Keratinocyte (primary cell): ENCODE measurements around the gene GIPC3. TPM values are rescaled to one million over a fixed set of nuclear protein-coding genes. Genes with fewer than 3 reads are reported as not detected.

Source experiments
- DNase-seq: peaks from one replicate; pipeline ENCODE4 v3.0.0-alpha.2; 2011; ENCODE audit warnings: low read depth, missing footprints, low spot score
- FAIRE-seq: peaks from 2 replicates; lab custom pipeline; 2011; peaks lifted over from hg19 to GRCh38; lab: Jason Lieb, UNC
- H2AFZ ChIP-seq: 2 replicates; pipeline ENCODE4 v1.6.0; 2012; ENCODE audit warnings: low read length, control low read depth, inconsistent platforms; ENCODE audit not compliant: control insufficient read depth
- H3K27ac ChIP-seq: 2 replicates; pipeline ENCODE4 v1.5.1; 2011; ENCODE audit warnings: low read length; ENCODE audit not compliant: control insufficient read depth, insufficient read depth
- H3K27me3 ChIP-seq: 3 replicates; pipeline ENCODE4 v1.6.0; 2011; ENCODE audit warnings: low read length; ENCODE audit not compliant: control insufficient read depth, insufficient read depth; ENCODE audit errors: extremely low read depth
- H3K36me3 ChIP-seq, 2 experiments: 2 replicates in 1 of 2; 3 replicates in 1 of 2; pipeline ENCODE4 v1.5.1; 2011; ENCODE audit warnings: low read length in 2 of 2, mild to moderate bottlenecking in 1 of 2; ENCODE audit not compliant: control insufficient read depth in 2 of 2, insufficient read depth in 2 of 2; ENCODE audit errors: extremely low read depth in 1 of 2
- H3K4me1 ChIP-seq: 3 replicates; pipeline ENCODE4 v1.5.1; 2011; ENCODE audit warnings: low read length; ENCODE audit not compliant: control insufficient read depth, insufficient read depth; ENCODE audit errors: extremely low read depth
- H3K4me2 ChIP-seq: 3 replicates; pipeline ENCODE4 v1.6.0; 2011; ENCODE audit warnings: low read depth, low read length; ENCODE audit not compliant: control insufficient read depth, insufficient read depth; ENCODE audit errors: extremely low read depth
- H3K4me3 ChIP-seq, 3 experiments: fragments of 200-600 bp in 1 of 3; sonication (generic) in 1 of 3; 2 replicates in 2 of 3; 3 replicates in 1 of 3; pipeline ENCODE4 v1.5.1; 2011 to 2016; ENCODE audit warnings: low read length in 3 of 3, mild to moderate bottlenecking in 3 of 3, control low read depth in 2 of 3, inconsistent platforms in 1 of 3, low read depth in 1 of 3, mixed read lengths in 1 of 3, mixed run types in 1 of 3, moderate library complexity in 1 of 3; ENCODE audit not compliant: control insufficient read depth in 2 of 3, insufficient read depth in 2 of 3; ENCODE audit errors: extremely low read depth in 1 of 3
- H3K79me2 ChIP-seq: 2 replicates; pipeline ENCODE4 v1.6.0; 2012; ENCODE audit warnings: low read length; ENCODE audit not compliant: control insufficient read depth, insufficient read depth
- H3K9ac ChIP-seq: 3 replicates; pipeline ENCODE4 v1.6.0; 2011; ENCODE audit warnings: low read length; ENCODE audit not compliant: control insufficient read depth, insufficient read depth; ENCODE audit errors: extremely low read depth
- H3K9me1 ChIP-seq: 3 replicates; pipeline ENCODE4 v1.6.0; 2011; ENCODE audit warnings: low read length; ENCODE audit not compliant: control insufficient read depth, insufficient read depth; ENCODE audit errors: extremely low read depth
- H3K9me3 ChIP-seq: 2 replicates; pipeline ENCODE4 v1.5.1; 2012; ENCODE audit warnings: low read depth, low read length; ENCODE audit not compliant: control insufficient read depth
- H4K20me1 ChIP-seq: 3 replicates; pipeline ENCODE4 v1.6.0; 2011; ENCODE audit warnings: low read length; ENCODE audit not compliant: control insufficient read depth, insufficient read depth; ENCODE audit errors: extremely low read depth
- CTCF ChIP-seq, 3 experiments: IDR thresholded peaks in 1 of 3; conservative IDR thresholded peaks in 1 of 3; optimal IDR thresholded peaks in 1 of 3; 2 replicates in 2 of 3; 3 replicates in 1 of 3; pipeline versions ENCODE3 to v1.5.1; 2011; ENCODE audit warnings: low read length in 3 of 3, mild to moderate bottlenecking in 3 of 3, moderate library complexity in 2 of 3, control low read depth in 1 of 3, inconsistent platforms in 1 of 3; ENCODE audit not compliant: insufficient read depth in 2 of 3; ENCODE audit errors: extremely low read depth in 1 of 3
- EZH2 ChIP-seq: IDR thresholded peaks from one replicate; pipeline ENCODE4 v1.6.1; 2012; ENCODE audit warnings: inconsistent platforms, mild to moderate bottlenecking, low read length, moderate library complexity
- dilution Hi-C: fragments of 300-500 bp; cut with MboI; formaldehyde crosslinking; loops from one replicate; pipeline ENCODE4 v1.7.0; 2020; ENCODE audit warnings: low sequenced_read_pairs; ENCODE audit not compliant: extremely low pct_ligation_motif_present
- polyA plus RNA-seq, 5 experiments: library from polyadenylated mRNA; depleted of rRNA in 3 of 5; stranded (reverse) in 3 of 5; stranded (forward) in 1 of 5; unstranded in 1 of 5; fragments of >200 nt; gene quantifications; 1 replicate in 1 of 5; 2 replicates in 3 of 5; 3 replicates in 1 of 5; pipeline versions ENCODE4 v1.2.1 to v1.2.3, GENCODE V29; 2011 to 2012; ENCODE audit warnings: missing spikeins in 2 of 5, low read depth in 1 of 5, low replicate concordance in 1 of 5

The GIPC3 gene
- polyA plus RNA-seq, 1 donor (not counting 4 experiments of a cell fraction or from before 2014, with no cell fraction given) = not detected

GRCh38 chr19:3586707-3587346 lies 1.5 kb downstream of the GIPC3 start:
- TF ChIP-seq CTCF (optimal IDR thresholded peaks at IDR 0.05 in 1 of 3, IDR thresholded peaks at IDR 0.05 in 1 of 3, conservative IDR thresholded peaks at IDR 0.05 in 1 of 3; ENCODE audit: extremely low read depth in 1 of 3, insufficient read depth in 2 of 3, low read length in 3 of 3) (no peak), EZH2 (no peak)
- Histone ChIP-seq H3K79me2 (no peaks in the 10 kb centered on the region), H2AFZ (no peak overlapping the region), H3K9ac (no peak overlapping the region), H4K20me1 (no peaks in the 10 kb centered on the region), H3K27me3 (peaks cover 34% of the 10 kb centered on the region), H3K36me3 (no peaks in the 10 kb centered on the region), H3K4me3 (no peak overlapping the region), H3K9me1 (no peaks in the 10 kb centered on the region), H3K9me3 (no peaks in the 10 kb centered on the region), H3K4me2 (no peak overlapping the region), H3K4me1 (no peaks in the 10 kb centered on the region), H3K27ac (no peak overlapping the region)
- no peak for DNase-seq
- no peak for FAIRE-seq
- dilution Hi-C loops = no loop called here

- no peak for DNase-seq
- no peak overlapping the region for H3K9ac ChIP-seq
- dilution Hi-C loops = no loop called here
- H3K36me3 ChIP-seq = no peaks in the 10 kb centered on the region
- H3K79me2 ChIP-seq = no peaks in the 10 kb centered on the region
- no peak for FAIRE-seq
- H3K27ac ChIP-seq = no peak overlapping the region
- no peak overlapping the region for H2AFZ ChIP-seq
- no peaks in the 10 kb centered on the region for H3K9me1 ChIP-seq
- no peaks in the 10 kb centered on the region for H4K20me1 ChIP-seq
- TF ChIP-seq CTCF (optimal IDR thresholded peaks at IDR 0.05 in 1 of 3, IDR thresholded peaks at IDR 0.05 in 1 of 3, conservative IDR thresholded peaks at IDR 0.05 in 1 of 3; ENCODE audit: extremely low read depth in 1 of 3, insufficient read depth in 2 of 3, low read length in 3 of 3) (no peak), EZH2 (no peak)
- no peak overlapping the region for H3K4me2 ChIP-seq
- H3K9me3 ChIP-seq = no peaks in the 10 kb centered on the region
- peaks cover 37% of the 10 kb centered on the region for H3K27me3 ChIP-seq
- H3K4me3 ChIP-seq = no peak overlapping the region
- no peaks in the 10 kb centered on the region for H3K4me1 ChIP-seq
Measured at GRCh38 chr19:3589439-3589838, 4.2 kb downstream of the GIPC3 start.
